ENCODE measurements around the gene CEMP1.
A peak's percentile ranks its signal among the peaks of the same experiment; 100 is the strongest.
"Not testable (repeated sequence)": the region's sequence is repeated elsewhere in the genome, so short reads cannot be mapped to it uniquely, and the experiment has no call there.

The CEMP1 gene

GRCh38 chr16:2541409-2541808, 10.2 kb upstream of the CEMP1 start:
- Histone ChIP-seq H3K79me2 (ENCODE audit: control insufficient read depth, low read length) (peaks cover 67% of the 10 kb centered on the region), H3K4me2 (ENCODE audit: low read length) (peak overlapping the region; percentile 76), H3K36me3 (ENCODE audit: control insufficient read depth, low read length) (peaks cover 17% of the 10 kb centered on the region), H3K4me3 (ENCODE audit: low read length) (peak overlapping the region; percentile 20; the same call in 1 of the 2 replicates), H3K4me1 (ENCODE audit: control insufficient read depth, low read length) (peaks cover 33% of the 10 kb centered on the region)
- H3K27me3 ChIP-seq (ENCODE audit: control insufficient read depth, low read length); H3K9me2 ChIP-seq (replicated peaks; ENCODE audit: control insufficient read depth, low read length); H3K9me3 ChIP-seq (ENCODE audit: control insufficient read depth, insufficient read depth, low read length); H4K20me1 ChIP-seq (ENCODE audit: control insufficient read depth, insufficient read depth, low read depth, low read length); H3F3A ChIP-seq (ENCODE audit: control insufficient read depth, insufficient read depth); H3K27ac ChIP-seq (ENCODE audit: low read depth, low read length): not testable (repeated sequence)

- H3K9me2 ChIP-seq (replicated peaks; ENCODE audit: control insufficient read depth, low read length); H3K27me3 ChIP-seq (ENCODE audit: control insufficient read depth, low read length); H3K9me3 ChIP-seq (ENCODE audit: control insufficient read depth, insufficient read depth, low read length); H4K20me1 ChIP-seq (ENCODE audit: control insufficient read depth, insufficient read depth, low read depth, low read length); H3K27ac ChIP-seq (ENCODE audit: low read depth, low read length); H3F3A ChIP-seq (ENCODE audit: control insufficient read depth, insufficient read depth): not testable (repeated sequence)
- Histone ChIP-seq H3K4me2 (ENCODE audit: low read length) (peak overlapping the region; percentile 76), H3K79me2 (ENCODE audit: control insufficient read depth, low read length) (peaks cover 63% of the 10 kb centered on the region), H3K36me3 (ENCODE audit: control insufficient read depth, low read length) (peaks cover 17% of the 10 kb centered on the region), H3K4me3 (ENCODE audit: low read length) (peak overlapping the region; percentile 20; the same call in 1 of the 2 replicates), H3K4me1 (ENCODE audit: control insufficient read depth, low read length) (peaks cover 35% of the 10 kb centered on the region)
Measured at GRCh38 chr16:2540912-2541311, 9.7 kb upstream of the CEMP1 start.

- not testable (repeated sequence) for H4K20me1 ChIP-seq (ENCODE audit: control insufficient read depth, insufficient read depth, low read depth, low read length); H3F3A ChIP-seq (ENCODE audit: control insufficient read depth, insufficient read depth); H3K9me2 ChIP-seq (replicated peaks; ENCODE audit: control insufficient read depth, low read length); H3K27ac ChIP-seq (ENCODE audit: low read depth, low read length); H3K27me3 ChIP-seq (ENCODE audit: control insufficient read depth, low read length); H3K9me3 ChIP-seq (ENCODE audit: control insufficient read depth, insufficient read depth, low read length)
- TF ChIP-seq CTCF (IDR thresholded peaks at IDR 0.05; ENCODE audit: low read depth, low read length, poor library complexity, severe bottlenecking), result peak; percentile 63
- Histone ChIP-seq H3K36me3 (ENCODE audit: control insufficient read depth, low read length) (peaks cover 17% of the 10 kb centered on the region), H3K4me3 (ENCODE audit: low read length) (peak overlapping the region; percentile 75), H3K79me2 (ENCODE audit: control insufficient read depth, low read length) (peaks cover 53% of the 10 kb centered on the region), H3K4me1 (ENCODE audit: control insufficient read depth, low read length) (peaks cover 35% of the 10 kb centered on the region), H3K4me2 (ENCODE audit: low read length) (peak overlapping the region; percentile 76)
Measured at GRCh38 chr16:2539845-2540458, 8.7 kb upstream of the CEMP1 start.

- H3K36me3 ChIP-seq (ENCODE audit: control insufficient read depth, low read length), result peaks cover 17% of the 10 kb centered on the region
- H3K4me3 ChIP-seq (ENCODE audit: low read length), result peak overlapping the region; percentile 75
- not testable (repeated sequence) for H3K9me3 ChIP-seq (ENCODE audit: control insufficient read depth, insufficient read depth, low read length); H3F3A ChIP-seq (ENCODE audit: control insufficient read depth, insufficient read depth); H3K27ac ChIP-seq (ENCODE audit: low read depth, low read length); H3K9me2 ChIP-seq (replicated peaks; ENCODE audit: control insufficient read depth, low read length); H3K27me3 ChIP-seq (ENCODE audit: control insufficient read depth, low read length); H4K20me1 ChIP-seq (ENCODE audit: control insufficient read depth, insufficient read depth, low read depth, low read length)
- peak overlapping the region; percentile 76 for H3K4me2 ChIP-seq (ENCODE audit: low read length)
- H3K4me1 ChIP-seq (ENCODE audit: control insufficient read depth, low read length), result peaks cover 35% of the 10 kb centered on the region
- peaks cover 49% of the 10 kb centered on the region for H3K79me2 ChIP-seq (ENCODE audit: control insufficient read depth, low read length)
Measured at GRCh38 chr16:2539192-2539844, 8.1 kb upstream of the CEMP1 start.
